ENCODE data around the gene RSBN1.

DNA sequence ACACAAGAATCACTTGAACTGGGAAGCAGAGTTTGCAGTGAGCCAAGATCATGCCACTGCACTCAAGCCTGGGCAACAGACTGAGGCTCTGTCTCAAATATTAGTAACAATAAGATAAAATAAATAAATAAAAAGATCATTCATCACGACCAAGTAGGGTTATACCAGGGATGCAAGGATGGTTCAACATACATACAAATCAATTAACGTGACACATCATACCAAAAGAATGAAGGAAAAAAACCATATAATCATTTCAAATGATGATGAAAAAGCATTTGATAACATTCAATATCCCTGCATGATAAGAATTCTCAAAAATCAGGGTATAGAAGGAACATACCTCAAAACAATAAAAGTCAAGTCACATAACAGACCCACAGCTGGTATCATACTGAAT is 91.3 kb downstream of the RSBN1 start:
- TF ChIP-seq POLR2AphosphoS5 (IDR thresholded peaks at IDR 0.05; ENCODE audit: low read depth, low read length) (no peak), TAF1 (IDR thresholded peaks at IDR 0.05; ENCODE audit: borderline replicate concordance, insufficient read depth, low read length) (no peak), SIN3A (IDR thresholded peaks at IDR 0.05; ENCODE audit: borderline replicate concordance, insufficient read depth, low read length) (no peak), FOXP2 (optimal IDR thresholded peaks at IDR 0.05; ENCODE audit: borderline replicate concordance, extremely low read depth, extremely low read length, insufficient read depth) (no peak)
- TF ChIP-seq, protein P1, sequence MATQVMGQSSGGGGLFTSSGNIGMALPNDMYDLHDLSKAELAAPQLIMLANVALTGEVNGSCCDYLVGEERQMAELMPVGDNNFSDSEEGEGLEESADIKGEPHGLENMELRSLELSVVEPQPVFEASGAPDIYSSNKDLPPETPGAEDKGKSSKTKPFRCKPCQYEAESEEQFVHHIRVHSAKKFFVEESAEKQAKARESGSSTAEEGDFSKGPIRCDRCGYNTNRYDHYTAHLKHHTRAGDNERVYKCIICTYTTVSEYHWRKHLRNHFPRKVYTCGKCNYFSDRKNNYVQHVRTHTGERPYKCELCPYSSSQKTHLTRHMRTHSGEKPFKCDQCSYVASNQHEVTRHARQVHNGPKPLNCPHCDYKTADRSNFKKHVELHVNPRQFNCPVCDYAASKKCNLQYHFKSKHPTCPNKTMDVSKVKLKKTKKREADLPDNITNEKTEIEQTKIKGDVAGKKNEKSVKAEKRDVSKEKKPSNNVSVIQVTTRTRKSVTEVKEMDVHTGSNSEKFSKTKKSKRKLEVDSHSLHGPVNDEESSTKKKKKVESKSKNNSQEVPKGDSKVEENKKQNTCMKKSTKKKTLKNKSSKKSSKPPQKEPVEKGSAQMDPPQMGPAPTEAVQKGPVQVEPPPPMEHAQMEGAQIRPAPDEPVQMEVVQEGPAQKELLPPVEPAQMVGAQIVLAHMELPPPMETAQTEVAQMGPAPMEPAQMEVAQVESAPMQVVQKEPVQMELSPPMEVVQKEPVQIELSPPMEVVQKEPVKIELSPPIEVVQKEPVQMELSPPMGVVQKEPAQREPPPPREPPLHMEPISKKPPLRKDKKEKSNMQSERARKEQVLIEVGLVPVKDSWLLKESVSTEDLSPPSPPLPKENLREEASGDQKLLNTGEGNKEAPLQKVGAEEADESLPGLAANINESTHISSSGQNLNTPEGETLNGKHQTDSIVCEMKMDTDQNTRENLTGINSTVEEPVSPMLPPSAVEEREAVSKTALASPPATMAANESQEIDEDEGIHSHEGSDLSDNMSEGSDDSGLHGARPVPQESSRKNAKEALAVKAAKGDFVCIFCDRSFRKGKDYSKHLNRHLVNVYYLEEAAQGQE (IDR thresholded peaks at IDR 0.05; ENCODE audit: insufficient read depth in 1 of 2, low read depth in 2 of 2, low read length in 2 of 2) = no peak
